Left kidney (tissue), 2 donors: ENCODE results near the gene NCOA5. TPM values are rescaled to one million over a fixed set of nuclear protein-coding genes. Genes with fewer than 3 reads are reported as not detected.
"Not testable (repeated sequence)": the region's sequence is repeated elsewhere in the genome, so short reads cannot be mapped to it uniquely, and the experiment has no call there.

ENCODE experiments used
- DNase-seq: peaks from one replicate; pipeline ENCODE4 v3.0.0-alpha.2; 2013
- polyA plus RNA-seq: library from polyadenylated mRNA; unstranded; fragments of 120-200 nt; gene quantifications from one replicate; pipeline ENCODE4 v1.2.1, GENCODE V29; 2013; ENCODE audit not compliant: insufficient read length

Gene NCOA5
- polyA plus RNA-seq, 1 donor, result 62.3 TPM

DNA sequence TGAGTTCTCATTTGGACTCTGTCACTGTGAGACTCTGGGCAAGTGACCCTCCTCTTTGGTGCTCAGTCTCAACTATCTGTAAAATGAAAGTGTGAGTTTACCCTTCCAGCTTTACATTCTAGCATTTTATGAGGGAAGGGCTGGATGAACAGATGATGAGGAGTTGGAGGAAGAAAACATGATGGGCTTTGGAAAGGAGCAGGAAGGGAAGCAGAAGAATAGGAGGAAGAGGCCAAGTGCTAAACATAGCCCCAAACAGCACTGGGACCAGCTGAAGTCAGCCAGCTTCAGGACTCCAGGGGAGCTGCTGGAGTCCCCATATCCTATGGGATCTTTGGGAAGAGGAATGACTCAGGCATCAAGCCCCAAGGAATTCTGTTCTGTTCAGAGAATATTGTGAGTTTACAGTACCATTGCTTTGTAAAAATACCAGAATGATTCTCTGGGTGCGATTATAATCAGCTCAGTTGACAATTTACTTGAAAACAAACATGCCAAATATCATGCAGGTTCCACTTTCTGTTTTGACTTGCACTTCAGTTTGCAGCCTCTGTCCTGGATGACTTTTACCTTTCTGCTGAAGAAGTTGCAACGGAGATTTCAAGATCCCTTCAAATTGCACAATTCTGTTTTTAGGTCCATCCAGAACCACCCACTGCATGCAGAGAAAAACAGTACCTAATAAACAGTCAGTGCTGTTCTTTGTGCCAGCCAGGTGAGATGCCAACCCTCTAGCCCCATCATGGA, 31.6 kb upstream of the NCOA5 start:
- DNase-seq, result no peak

DNA sequence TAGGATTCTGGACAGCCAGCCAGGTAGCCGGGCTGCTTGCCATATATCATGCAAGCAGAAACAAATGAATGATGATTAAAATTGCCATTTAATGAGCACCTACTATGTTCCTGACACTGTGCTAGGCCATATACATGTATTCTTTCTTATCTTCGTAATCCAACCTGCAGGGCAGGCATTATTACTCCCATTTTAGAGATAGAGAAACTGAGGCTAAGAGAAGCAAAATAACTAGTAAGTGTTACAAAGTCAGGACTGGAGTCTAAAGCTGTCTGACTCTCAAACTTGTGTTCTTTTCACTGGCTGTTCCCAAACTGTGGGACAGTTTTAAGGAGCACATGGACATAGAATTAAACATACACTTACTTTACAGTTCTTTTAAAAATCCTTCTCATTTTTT, 30.4 kb upstream of the NCOA5 start:
- DNase-seq, result no peak

DNA sequence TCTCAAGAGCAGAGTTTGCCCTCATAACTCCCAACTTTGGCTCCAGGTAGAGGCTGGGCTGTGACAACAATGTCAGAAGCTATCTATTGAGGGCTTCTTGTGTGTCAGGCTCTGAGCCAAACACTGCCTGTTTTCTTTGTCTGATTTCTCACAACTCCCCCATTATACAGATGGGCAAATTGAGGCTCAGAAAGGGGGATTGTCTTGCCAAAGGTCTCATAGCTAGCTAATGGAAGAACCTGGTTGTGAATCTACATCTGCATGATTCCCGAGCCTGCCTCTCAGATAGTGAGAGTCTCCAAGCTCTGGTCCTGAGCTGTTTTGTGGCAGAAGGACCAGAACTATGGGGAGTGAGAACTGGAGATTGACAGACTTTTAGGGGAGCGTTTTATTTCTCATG, 29.8 kb upstream of the NCOA5 start:
- DNase-seq, result no peak

DNA sequence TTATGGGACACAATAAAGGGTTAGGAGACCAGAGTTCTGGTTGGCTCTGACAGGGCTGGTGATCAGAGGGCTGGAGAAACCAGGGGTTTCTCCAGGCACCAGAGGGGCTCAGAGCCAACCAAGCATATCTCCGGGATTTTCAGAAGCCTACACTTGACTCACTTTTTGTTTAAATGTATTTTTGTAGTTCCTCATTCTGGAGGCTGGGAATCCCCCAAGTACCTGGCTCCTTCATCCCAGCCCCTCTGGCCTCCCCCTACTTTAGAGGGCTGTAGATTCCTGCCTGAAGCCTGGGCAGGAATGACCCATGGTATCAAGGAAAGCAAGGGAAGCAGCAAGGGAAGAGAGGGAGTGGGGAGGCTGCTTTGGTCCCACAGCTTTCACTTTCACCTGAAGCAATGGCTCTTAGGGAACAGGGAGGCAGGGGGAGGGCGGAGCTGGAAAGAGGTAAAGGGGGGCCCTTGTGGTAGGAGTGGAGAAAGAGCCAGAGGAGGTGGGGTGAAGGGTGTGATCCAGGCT, 29.3 kb upstream of the NCOA5 start:
- DNase-seq, result no peak

DNA sequence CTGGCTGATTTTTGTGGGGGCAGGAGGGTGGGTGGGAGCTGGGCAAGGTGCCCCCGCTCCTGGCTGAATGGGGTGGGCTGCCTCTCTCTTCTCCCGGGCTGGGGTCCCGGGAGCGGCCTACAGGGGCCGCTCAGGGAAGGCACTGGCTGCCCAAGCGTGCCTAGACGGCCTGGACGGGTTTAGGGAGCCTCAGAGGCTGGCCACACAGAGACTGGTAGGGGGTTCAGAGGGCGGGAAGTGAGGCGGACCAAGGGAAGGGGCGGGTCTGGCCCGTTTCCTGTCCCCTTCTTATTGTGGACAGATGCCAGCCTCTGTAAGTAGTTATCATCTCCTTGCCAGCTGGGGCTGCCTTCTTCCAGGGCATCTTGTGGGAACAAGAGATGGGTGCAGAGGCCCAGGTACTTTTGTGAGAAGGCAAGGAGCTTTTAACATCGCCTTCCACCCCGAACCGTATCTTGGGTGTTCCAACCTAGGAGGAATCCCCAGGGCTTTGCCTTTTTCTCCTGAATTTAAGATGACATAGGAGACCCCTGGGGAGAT, 28.8 kb upstream of the NCOA5 start:
- no peak for DNase-seq

DNA sequence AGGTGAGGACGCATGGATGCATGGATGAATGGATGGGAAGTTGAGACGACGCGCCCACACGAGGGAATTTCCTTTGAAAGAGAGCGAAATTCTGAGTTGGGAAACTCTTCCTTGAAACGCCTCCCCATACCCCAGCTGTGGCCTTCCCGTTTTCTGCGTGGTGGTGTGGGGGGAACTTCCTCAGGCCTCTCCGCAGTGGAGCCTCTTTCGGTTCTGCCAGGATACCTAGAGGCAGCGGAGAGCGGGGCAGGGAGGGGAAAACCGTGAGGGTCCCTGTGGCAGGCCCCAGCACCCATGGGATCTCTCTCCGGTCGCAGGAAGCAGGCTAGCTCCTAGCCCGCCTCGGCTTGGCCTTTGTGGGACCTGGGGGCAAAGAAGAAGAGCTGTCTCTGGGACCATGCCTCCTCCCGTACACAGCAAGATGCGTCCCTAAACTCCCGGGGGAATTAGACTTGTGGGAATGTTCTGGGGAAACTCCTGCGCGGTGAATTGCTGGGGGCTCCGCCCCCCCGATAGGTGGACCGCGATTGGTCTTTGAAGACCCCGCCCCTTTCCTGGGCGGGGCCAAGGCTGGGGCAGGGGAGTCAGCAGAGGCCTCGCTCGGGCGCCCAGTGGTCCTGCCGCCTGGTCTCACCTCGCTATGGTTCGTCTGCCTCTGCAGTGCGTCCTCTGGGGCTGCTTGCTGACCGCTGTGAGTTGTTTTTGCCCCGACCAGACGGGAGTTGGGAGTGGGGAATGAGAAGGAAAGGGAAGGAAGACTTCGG, 28.1 kb upstream of the NCOA5 start, which contains the start of gene CD40:
CD40 (plus strand) TSS at position 611 of the 764 bp plus-strand sequence; CDS start at position 641, 30 bp downstream.
- DNase-seq, result no peak

DNA sequence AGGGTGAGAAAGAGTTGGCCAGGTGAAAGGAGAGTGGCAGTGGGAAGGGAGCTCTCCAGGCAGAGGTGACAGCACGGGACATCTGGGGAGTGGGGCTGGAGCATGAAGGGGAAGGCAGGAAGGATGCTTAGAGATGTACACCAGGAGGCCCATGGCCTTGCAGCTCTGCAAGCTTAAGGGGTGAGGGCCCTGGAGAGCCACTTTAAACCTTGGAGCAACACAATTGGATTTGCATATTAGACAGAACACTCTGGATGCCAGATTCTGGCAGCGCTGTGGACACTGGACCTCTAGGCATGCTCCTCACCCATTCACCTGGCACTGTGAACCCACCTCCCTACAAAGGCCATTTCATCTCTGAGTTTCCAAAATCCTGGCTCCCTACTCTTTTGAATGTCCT, 24.7 kb upstream of the NCOA5 start:
- DNase-seq, result no peak

DNA sequence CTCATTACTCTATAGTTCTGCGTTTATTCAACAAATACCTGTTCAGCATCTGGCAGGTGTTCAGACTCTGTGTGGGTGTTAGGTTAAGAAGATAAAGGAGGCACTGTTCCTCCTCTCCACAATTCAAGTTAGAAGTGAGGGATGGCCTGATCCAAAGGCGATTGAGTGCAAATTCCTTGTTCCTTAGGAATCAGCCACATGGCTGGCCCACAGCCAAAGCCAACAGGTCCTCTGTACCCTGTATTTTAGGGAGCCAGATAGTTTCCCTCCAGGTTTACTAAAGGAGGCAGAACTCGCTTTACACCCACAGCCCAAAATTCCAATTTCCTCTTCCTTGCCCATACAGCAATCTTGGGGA, 23.3 kb upstream of the NCOA5 start:
- no peak for DNase-seq

DNA sequence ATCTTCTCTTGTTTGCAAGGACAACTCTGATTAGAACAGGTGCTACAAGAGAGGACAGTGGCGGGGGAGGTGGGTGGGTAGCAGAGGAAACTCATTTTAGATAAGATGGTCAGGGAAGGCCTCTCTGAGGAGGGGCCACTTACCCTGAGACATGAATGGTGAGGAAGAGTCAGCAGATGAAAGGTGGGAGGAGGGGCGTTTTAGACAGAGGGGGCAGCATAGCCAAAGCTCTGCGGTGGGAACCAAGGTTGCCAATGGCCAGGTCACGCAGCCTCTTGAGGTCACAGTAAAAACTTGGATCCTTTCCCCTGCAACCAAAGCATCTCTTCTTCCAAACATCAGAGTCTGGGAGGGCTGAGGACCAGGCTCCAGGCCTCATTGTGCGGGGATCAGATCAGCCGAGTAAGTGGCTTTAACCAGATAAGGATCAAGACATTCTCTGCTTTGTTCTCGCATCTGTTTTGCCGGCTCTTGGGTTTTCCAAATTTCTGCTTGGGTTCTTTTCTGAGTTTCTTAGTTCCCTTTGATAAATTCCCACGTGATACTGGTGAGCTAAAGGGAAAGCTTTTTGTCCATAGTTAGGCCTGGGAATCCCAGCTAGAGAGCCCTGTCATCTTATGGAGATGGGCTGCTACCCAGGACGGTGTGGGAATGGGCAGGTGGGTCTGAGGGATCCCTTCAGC, 22.8 kb upstream of the NCOA5 start:
- DNase-seq, result no peak

DNA sequence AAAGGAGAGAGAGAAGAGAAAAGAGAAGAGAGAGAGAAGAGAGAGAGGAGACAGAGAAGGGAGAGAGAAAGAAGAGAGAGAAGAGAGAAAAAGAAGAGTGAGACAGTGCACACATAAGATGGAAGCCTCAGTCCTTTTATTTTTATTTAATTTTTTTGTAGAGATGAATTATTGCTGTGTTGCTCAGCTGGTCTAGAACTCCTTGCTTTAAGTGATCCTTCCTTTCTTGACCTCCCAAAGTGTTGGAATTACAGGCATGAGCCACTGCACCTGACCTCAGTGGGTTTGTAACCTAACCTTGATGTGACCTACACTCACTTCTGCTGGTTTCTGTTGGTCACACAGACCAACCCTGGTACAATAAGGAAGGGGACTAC, 22.1 kb upstream of the NCOA5 start:
- DNase-seq, result no peak

DNA sequence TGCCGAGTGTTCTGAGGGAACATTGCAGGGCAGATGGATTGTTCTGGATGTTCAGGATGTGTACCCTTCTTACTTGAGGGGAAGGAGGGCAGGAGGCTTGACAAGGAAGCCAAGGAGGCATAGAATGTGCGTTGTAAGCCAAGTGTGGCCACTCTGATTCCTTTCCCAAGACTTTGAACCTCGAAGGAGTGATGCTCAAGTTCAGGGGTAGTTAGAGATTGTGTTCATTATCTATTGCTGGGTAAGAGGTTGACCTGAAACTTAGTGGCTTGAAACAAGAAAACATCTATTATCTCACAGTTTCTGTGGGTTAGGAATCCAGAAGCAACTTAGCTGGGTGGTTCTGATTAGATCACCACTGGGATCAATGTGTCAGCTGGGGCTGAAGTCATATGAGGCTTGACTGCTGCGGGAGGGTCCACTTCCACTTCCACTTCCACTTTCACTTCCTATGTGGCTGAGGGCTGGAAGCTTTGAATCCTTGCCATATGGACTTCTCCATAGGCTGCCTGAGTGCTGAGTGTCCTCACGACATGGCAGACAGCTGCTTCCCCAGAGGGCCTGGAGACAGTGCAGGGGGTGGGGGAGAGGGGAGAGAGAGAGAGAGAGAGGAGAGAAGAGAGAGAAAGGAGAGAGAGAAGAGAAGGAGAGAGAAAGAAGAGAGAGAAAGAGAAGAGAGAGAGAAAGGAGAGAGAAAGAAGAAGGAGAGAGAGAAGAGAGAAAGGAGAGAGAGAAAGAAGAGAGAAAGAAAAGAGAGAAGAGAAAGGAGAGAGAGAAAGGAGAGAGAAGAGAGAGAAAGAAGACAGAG, 21.5 kb upstream of the NCOA5 start:
- no peak for DNase-seq

DNA sequence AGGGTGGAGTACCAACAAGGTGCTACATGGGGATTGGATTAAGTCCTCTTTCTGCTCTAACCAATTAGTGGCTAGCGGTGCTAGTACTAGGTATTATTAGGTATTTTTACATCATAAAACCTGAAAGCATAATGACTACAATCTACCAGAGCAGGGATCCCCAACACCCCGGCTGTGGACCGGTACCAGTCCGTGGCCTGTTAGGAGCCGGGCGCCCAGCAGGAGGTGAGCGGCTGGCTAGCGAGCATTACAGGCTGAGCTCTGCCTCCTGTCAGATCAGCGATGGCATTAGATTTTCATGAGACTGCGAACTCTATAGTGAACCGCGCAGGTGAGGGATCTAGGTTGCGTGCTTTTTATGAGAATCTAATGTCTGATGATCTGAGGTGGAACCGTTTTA, 19.2 kb upstream of the NCOA5 start:
- no peak for DNase-seq

DNA sequence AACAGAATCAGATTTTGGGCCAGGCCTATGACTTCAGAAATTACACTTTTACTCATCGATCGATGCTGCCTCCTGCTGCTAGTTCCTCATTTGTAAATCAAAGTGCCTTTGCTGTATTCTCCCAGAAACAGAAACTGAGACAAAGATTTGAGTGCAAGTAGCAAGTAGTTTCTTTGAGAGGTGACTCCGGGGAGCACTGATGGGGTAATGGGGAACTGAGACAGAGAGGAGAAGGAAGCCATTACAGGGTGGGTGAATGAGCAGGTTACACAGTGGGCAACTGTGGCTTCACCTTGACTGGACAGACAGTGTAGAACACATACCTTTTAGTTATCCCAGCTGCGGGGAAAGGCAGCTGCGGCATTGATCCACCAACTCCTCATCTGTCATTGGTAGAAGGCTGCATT, 18.7 kb upstream of the NCOA5 start:
- no peak for DNase-seq

DNA sequence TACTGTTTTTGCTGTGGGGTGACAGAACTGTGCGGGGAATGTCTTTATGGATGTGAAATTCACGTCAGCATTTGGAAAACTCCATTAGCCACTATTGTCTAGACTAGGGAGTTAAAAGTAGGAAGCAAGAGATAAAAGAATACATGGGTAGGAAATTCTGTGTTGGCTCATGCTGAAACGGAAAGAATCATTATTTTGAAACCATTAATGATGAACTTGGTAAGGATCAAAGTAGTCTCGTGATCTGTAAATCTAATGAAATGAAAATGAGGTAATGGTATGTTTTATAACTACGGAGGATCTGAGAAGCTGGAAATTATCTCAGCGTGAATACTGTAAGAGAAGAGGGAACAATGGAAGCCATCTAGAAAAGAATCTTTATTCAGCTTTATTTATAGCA, 17.3 kb upstream of the NCOA5 start:
- no peak for DNase-seq

DNA sequence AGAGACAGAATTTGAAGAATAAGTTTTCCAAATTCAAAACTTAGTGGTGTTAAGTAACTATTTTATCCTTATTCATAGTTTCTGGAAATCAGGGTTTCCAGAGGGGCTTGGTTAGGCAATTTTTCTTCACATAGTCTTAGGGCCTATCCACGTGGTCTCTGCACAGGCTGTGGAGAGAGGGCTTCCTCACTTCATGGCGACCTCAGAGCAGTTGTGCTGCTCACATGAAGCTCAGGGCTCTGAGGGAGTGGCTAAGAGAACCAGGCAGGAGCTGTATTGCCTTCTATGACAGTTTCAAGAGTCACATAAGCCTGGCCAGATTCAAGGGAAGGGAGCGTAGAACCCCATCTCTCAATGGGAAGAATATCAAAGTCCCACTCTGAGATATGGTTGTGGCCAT, 14.5 kb upstream of the NCOA5 start:
- no peak for DNase-seq

DNA sequence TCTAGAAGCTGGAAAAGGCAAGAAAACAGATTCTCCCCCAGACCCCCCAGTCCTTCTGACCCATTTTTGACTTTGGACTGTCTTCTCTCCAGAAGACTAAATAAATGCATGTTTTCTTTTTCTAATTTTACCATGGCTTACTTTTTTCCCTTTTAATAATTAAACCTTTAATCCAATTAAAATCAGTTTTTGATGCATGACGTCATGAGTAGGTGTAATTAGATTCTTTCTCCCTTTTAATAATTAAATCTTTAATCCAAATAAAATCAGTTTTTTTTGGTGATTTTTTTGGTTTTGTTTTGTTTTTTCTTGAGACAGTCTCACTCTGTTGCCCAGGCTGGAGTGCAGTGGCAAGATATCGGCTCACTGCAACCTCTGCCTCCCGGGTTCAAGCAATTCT, 13.2 kb upstream of the NCOA5 start:
- no peak for DNase-seq

DNA sequence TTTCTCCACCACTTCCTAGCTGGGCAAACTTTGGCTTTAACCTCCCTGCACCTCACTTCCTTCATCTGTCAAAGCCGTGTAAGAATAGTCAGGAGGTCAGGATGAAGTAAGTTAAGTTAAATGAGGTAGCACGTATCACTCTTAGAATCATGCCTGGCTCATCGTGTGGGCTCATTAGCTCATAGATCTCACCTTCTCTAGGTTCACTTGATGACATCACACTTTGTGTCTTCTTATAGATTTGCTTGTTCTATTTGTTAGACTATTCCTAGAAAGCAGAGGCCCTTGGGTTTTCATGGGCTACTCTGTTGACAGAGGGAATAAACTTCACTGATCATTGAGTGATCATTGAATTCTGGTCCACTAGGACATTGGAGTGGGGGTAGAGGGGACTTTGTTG, 12.2 kb upstream of the NCOA5 start:
- no peak for DNase-seq

DNA sequence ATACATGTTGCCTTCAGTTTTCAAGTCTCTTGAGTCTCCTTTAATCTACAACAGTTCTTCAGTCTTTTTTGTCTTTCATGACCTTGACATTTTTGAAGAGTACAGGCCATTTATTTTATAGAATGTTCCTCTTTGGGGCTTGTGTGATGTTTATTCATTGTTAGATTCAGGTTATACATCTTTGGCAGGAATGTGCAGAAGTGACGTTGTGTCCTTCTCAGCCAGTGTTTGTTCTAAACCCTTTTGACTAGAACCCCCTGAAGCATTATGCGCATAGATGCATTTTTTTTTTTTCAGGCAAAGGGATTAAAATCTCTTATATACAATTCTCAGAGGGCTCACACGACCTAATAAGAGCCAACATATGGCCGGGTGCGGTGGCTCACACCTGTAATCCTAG, 11.2 kb upstream of the NCOA5 start:
- DNase-seq, result no peak

DNA sequence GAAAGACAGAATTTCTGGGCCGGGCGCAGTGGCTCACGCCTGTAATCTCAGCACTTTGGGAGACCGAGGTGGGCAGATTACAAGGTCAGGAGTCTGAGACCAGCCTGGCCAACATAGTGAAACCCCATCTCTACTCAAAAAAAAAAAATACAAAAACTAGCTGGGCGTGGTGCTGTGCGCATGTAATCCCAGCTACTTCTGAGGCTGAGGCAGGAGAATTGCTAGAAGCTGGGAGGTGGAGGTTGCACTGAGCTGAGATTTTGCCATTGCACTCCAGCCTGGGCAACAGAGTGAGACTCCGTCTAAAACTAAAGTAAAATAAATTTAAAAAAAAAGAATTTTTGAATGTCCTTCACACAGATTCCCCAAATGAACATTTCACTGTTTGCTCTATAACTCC, 10.7 kb upstream of the NCOA5 start:
- DNase-seq, result not testable (repeated sequence)

DNA sequence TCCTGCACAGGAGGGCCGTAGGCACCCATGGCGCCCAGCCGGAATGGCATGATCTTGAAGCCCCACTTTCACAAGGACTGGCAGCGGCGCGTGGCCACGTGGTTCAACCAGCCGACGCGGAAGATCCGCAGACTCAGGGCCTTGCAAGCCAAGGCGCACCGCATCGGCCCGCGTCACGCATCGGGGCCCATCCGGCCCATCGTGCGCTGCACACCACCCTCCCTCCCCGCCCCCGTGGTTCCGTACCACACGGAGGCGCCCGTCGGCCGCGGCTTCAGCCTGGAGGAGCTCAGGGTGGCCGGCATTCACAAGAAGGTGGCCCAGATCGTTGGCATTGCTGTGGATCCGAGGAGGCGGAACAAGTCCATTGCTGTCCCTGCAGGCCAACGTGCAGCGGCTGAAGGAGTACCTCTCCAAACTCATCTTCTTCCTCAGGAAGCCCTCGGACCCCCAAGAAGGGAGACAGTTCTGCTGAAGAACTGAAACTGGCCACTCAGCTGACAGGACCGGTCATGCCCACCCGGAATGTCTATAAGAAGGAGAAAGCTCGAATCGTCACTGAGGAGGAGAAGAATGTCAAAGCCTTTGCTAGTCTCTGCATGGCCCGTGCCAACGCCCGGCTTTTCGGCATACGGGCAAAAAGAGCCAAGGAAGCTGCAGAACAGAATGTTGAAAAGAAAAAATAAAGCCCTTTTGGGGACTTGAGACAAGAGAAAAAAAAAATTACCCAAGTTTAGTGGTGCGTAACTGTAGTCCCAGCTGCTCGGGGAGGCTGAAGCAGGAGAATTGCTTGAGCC, 9.9 kb upstream of the NCOA5 start:
- no peak for DNase-seq

DNA sequence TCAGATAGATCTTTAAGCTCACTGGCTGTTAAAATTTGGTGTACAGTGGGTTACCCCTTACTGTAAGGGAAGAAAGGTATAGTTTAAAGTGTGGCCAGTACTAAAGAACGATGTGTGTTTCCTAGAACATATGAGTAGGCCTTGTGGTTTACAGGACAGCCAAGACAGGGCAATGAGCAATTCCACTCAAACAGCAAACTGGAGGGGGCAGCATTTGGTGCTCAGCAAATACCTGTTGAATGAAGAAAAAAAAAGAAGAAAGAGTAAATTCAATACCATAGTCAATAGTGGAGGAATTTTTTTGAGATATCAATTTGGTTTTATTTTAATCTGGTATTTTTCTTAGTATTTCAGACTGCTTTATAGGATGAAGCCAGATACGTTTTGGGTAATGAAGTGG, 3.8 kb upstream of the NCOA5 start:
- no peak for DNase-seq
